ENCODE results near the gene EXD2. TPM values are rescaled to one million over a fixed set of nuclear protein-coding genes. Genes with fewer than 3 reads are reported as not detected.

EXD2 gene
- total RNA-seq, 4 donors from 2014 or later: 19.7 to 34.2 (median 28.0) TPM

- Histone ChIP-seq H3K9me3 (no peaks in the 10 kb centered on the region), H3K4me1 (peaks cover 0 to 11% (median 0%) of the 10 kb centered on the region in 4 donors), H3K27me3 (no peaks in the 10 kb centered on the region), H3K4me3 (no peak overlapping the region), H3K27ac (replicated peaks in 1 of 4) (no peak overlapping the region), H3K36me3 (no peaks in the 10 kb centered on the region)
- no peak for DNase-seq (ENCODE audit: extremely low spot score)
- WGBS: 95% methylated on average over 6 of the region's 9 CpGs
- intact Hi-C loops (cut with DNase I): no loop called here
- TF ChIP-seq EP300 (IDR thresholded peaks at IDR 0.05): no peak
- TF ChIP-seq POLR2A (IDR thresholded peaks at IDR 0.05; ENCODE audit: low read depth): no peak
- no peak for TF ChIP-seq POLR2AphosphoS5 (IDR thresholded peaks at IDR 0.05)
- no peak for TF ChIP-seq CTCF (IDR thresholded peaks at IDR 0.05)
Measured at GRCh38 chr14:69280746-69281291, 89.5 kb downstream of the EXD2 start.

GRCh38 chr14:69281450-69282169, 90.3 kb downstream of the EXD2 start:
- no peaks in the 10 kb centered on the region for H3K36me3 ChIP-seq
- no peak overlapping the region for H3K27ac ChIP-seq (replicated peaks in 1 of 4)
- WGBS: 89% methylated on average over 8 of the region's 10 CpGs
- TF ChIP-seq CTCF (IDR thresholded peaks at IDR 0.05) (no peak), POLR2AphosphoS5 (IDR thresholded peaks at IDR 0.05) (no peak), EP300 (IDR thresholded peaks at IDR 0.05) (no peak), POLR2A (IDR thresholded peaks at IDR 0.05; ENCODE audit: low read depth) (no peak)
- H3K27me3 ChIP-seq: no peaks in the 10 kb centered on the region
- H3K4me3 ChIP-seq: no peak overlapping the region
- H3K9me3 ChIP-seq: no peaks in the 10 kb centered on the region
- intact Hi-C loops (cut with DNase I): no loop called here
- DNase-seq (ENCODE audit: extremely low spot score): no peak
- H3K4me1 ChIP-seq: peaks cover 0 to 11% (median under 1%) of the 10 kb centered on the region in 4 donors

GRCh38 chr14:69282448-69282847, 91.2 kb downstream of the EXD2 start:
- Histone ChIP-seq H3K4me1 (peaks cover 7 to 16% (median 8%) of the 10 kb centered on the region in 4 donors), H3K27me3 (no peaks in the 10 kb centered on the region), H3K27ac (replicated peaks in 1 of 4) (no peak overlapping the region), H3K4me3 (no peak overlapping the region), H3K36me3 (no peaks in the 10 kb centered on the region), H3K9me3 (no peaks in the 10 kb centered on the region)
- 95% methylated on average over 6 of the region's 6 CpGs for WGBS
- intact Hi-C loops (cut with DNase I): no loop called here
- no peak for TF ChIP-seq CTCF (IDR thresholded peaks at IDR 0.05)
- TF ChIP-seq POLR2A (IDR thresholded peaks at IDR 0.05; ENCODE audit: low read depth): no peak
- TF ChIP-seq EP300 (IDR thresholded peaks at IDR 0.05): no peak
- no peak for TF ChIP-seq POLR2AphosphoS5 (IDR thresholded peaks at IDR 0.05)
- no peak for DNase-seq (ENCODE audit: extremely low spot score)

- H3K27me3 ChIP-seq: no peaks in the 10 kb centered on the region
- intact Hi-C loops (cut with DNase I): no loop called here
- TF ChIP-seq EP300 (IDR thresholded peaks at IDR 0.05) (no peak), POLR2AphosphoS5 (IDR thresholded peaks at IDR 0.05) (no peak), CTCF (IDR thresholded peaks at IDR 0.05) (no peak), POLR2A (IDR thresholded peaks at IDR 0.05; ENCODE audit: low read depth) (no peak)
- no peaks in the 10 kb centered on the region for H3K36me3 ChIP-seq
- DNase-seq (ENCODE audit: extremely low spot score): no peak
- no peaks in the 10 kb centered on the region for H3K9me3 ChIP-seq
- H3K27ac ChIP-seq (replicated peaks in 1 of 4): no peak overlapping the region
- WGBS: 70% methylated on average over 4 of the region's 9 CpGs
- peaks cover 18 to 28% (median 22%) of the 10 kb centered on the region in 4 donors for H3K4me1 ChIP-seq
- H3K4me3 ChIP-seq: no peak overlapping the region
Measured at GRCh38 chr14:69284170-69284569, 92.9 kb downstream of the EXD2 start.

All from esophagus muscularis mucosa (tissue), 4 donors.